GM21723 (cell line): ENCODE data around the gene SEMA3F.

ENCODE experiments used
- ATAC-seq: cut with Tn5 transposase; IDR thresholded peaks from one replicate; pipeline ENCODE4 v1.9.1; 2021; ENCODE audit warnings: mild to moderate bottlenecking, moderate library complexity; ENCODE audit not compliant: unreplicated experiment

Gene SEMA3F

GRCh38 chr3:50154840-50155490 is at the start of gene SEMA3F:
TSS of gene SEMA3F (plus strand) at chr3:50155324. CDS start at chr3:50159623, 4,299 bp downstream.
- ATAC-seq, result peak; percentile 61

GRCh38 chr3:50111757-50112156 is 43.4 kb upstream of the SEMA3F start:
- no peak for ATAC-seq

GRCh38 chr3:50112462-50112861 is 42.7 kb upstream of the SEMA3F start:
- no peak for ATAC-seq

- ATAC-seq, result no peak
These were observed 38.0 kb upstream of the SEMA3F start for GRCh38 chr3:50117120-50117519.

DNA sequence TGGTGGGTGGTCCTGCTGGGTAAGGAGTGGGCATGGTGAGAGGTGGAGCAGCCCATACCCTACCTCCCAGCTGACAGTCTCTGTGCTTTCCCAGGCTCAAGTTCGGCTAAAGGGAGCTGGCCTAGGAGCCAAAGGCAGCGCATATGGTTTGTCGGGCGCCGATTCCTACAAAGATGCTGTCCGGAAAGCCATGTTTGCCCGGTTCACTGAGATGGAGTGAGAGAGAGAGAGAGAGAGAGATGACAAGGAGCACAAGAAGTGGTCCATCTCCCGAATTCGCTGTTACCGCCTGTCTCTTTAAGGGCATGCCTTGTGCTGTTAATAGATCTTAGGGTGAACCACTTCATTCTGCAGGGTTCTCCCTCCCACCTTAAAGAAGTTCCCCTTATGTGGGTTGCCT is 36.9 kb upstream of the SEMA3F start:
- no peak for ATAC-seq

GRCh38 chr3:50119786-50120185 is 35.3 kb upstream of the SEMA3F start:
- ATAC-seq, result no peak

GRCh38 chr3:50120364-50121071 is 34.6 kb upstream of the SEMA3F start:
- no peak for ATAC-seq

- ATAC-seq, result peak; percentile 71
These were observed 33.8 kb upstream of the SEMA3F start for GRCh38 chr3:50121072-50122032.

DNA sequence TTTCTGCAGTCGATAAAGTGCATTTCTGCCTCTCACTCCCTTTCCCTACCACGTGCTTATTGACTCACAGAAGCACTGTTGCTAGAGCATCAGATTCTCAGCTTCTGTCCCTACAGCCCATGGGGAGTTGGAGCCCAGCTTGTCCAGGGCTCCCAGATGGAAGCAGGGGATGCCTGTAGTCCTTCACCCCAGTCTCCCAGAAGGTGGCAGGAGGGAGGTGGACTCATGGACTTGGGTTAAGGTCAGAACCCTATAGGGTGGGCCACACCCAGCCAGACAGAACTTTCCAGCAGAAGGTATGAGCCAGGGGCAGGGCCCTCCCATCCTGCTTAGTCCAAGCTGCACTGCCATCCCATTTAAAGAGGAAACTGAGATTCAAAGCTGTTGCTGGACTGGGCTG is 33.1 kb upstream of the SEMA3F start:
- no peak for ATAC-seq

DNA sequence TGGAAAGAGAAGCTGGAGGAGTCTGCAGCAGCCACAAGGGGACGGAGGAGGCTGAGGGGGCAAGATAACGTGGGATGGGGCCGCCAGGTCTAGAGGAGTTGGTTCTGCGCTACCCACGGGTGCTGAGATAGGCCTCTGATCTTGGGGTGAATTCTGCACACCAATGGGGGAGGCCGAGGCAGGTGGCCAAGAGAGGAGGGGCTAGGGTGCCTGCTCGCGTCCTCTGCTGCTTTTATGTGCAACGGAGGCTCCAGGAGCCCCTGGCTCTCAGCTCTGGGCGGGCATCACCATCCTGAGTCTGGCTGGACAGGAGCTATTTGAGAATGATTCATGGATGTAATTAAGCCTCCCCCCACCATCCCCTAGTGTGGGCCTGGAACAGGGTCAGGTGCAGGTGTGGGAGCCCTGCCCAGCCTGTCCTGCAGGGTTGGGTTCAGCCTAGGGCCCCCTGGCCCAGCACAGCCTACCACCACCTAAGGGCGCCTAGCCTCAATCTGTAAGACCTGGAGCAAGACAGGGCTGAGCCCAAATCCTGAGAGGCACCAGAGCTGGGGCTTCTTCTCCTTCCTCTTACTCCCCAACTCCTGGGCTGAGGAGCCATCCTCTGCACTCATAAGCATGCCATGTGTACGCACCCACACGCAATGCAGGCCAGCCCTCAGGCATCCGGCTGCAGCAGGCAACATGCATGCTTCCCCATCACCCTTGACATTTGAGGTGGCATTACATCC is 32.3 kb upstream of the SEMA3F start:
- no peak for ATAC-seq

DNA sequence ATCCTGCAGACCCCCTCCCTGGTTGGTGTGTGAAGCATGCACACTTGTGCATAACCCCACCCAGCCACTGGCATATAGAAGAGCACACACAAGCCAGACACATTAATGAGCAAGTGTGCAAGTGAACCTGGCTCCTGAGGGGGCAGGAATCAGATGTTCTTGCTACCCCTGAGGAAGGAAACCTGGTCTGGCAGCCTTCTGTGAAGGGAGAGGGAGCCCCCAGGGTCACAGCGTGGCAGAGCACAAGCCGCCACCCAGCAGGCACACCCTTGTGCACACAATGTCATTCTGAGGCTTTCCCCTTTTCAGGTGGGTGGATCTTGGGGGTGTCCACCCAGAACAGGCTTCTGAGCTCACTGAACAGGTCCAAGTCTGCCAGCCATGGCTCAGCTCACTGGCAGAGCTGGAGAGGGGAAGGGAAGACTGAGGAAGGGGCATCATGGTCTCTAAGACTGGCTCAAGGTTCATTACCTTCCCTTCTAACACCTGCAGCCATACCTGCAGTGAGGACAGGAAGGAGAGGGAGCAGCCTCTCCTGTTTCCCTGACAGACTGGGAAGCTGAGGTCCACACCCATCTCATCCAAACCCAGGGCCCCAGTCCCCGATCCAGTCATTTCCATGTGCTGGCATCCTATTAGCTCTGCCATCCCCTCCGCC is 31.6 kb upstream of the SEMA3F start:
- no peak for ATAC-seq

GRCh38 chr3:50124052-50124799 is 30.9 kb upstream of the SEMA3F start:
- no peak for ATAC-seq

DNA sequence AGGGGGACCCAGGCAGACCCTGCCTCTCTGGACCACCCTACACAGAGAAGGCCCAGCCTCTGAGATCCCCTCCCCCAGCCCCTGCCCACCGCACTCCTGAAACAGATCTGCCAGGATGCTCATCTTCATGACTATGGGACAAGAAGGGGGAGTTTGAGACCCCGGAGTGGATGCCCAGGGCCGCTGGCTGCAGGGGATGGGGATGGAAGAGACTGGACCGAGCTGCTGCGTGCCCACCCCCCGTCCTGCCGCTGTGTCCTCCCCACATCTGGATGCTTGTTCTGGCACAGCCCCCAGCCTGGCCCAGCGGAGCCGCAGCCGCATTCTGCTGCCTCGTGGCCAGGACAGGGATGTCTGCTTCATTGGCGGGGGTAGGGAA is 30.3 kb upstream of the SEMA3F start:
- no peak for ATAC-seq

- ATAC-seq, result no peak
These were observed 29.4 kb upstream of the SEMA3F start for GRCh38 chr3:50125541-50126286.

GRCh38 chr3:50126287-50127211 is 28.6 kb upstream of the SEMA3F start:
- no peak for ATAC-seq

DNA sequence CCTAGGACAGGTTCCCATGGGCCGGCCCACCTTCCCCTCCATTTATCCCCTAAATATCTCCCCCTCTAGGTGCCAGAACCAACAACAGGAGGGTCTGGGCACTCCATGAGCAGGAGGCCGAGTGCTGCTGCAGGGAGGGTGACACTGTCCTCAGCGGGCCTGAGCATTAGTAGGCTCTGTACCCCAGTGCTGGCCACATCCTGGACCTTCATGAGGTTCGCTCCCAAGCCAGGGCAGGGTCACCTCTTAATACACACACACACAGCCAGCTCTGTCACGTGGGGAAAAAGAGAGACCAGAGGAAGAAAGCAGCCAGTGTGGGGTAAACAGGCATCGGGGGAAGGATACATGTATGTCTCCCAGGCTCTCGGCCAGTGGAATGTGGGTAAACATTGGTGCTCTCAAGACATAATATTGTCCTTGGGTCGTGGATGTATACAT is 27.9 kb upstream of the SEMA3F start:
- no peak for ATAC-seq

GRCh38 chr3:50128001-50128400 is 27.1 kb upstream of the SEMA3F start:
- ATAC-seq, result no peak

DNA sequence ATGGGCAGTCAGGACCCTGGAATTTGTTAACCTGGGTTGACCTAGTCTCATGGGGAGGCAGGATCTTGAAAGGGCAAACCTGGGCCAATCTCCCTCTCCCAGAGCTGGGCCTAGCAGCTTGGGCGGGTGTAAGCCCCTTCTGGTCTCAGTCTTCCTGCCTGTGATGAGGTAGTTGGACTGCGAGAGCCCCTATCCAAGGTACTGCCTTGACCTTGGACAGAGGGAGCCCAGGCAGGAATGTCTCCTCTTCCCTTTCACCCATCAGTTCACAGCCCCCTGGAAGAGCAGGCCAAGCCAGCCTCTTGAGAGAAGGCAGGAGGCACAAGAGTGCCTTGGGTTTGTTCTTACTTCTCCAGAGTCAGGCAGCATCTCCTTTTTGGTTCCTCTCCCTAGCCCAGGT is 24.7 kb upstream of the SEMA3F start:
- no peak for ATAC-seq
